ENCODE results near the gene ZNF212.

- TF ChIP-seq EZH2 (IDR thresholded peaks at IDR 0.05; ENCODE audit: low read length, unreplicated experiment) (no peak), CTCF (conservative IDR thresholded peaks at IDR 0.05; ENCODE audit: low read depth, low read length) (no peak), EZH2phosphoT487 (IDR thresholded peaks at IDR 0.05; ENCODE audit: borderline replicate concordance, low read length) (no peak)
Observed at GRCh38 chr7:149277871-149278270, 38.4 kb downstream of the ZNF212 start.

Measured in PC-3 (cell line).